ENCODE data around the gene ESPN.

- no peak for TF ChIP-seq CTCF (IDR thresholded peaks at IDR 0.05)
- no peak for TF ChIP-seq POLR2A (IDR thresholded peaks at IDR 0.05)
- TF ChIP-seq EP300 (IDR thresholded peaks at IDR 0.05): no peak
- no peak for TF ChIP-seq POLR2AphosphoS5 (IDR thresholded peaks at IDR 0.05)
These were observed 84.2 kb downstream of the ESPN start for GRCh38 chr1:6508816-6509189.

Data from upper lobe of left lung (tissue), 4 donors.